ENCODE results near the gene RAB20. TPM values are rescaled to one million over a fixed set of nuclear protein-coding genes. Genes with fewer than 3 reads are reported as not detected.

The RAB20 gene
- total and polyA plus RNA-seq, 10 of the 15 experiments (the other 5 are each of a cell fraction or from before 2014, with no cell fraction given), result 0.48 to 33.1 (median 9.6) TPM

DNA sequence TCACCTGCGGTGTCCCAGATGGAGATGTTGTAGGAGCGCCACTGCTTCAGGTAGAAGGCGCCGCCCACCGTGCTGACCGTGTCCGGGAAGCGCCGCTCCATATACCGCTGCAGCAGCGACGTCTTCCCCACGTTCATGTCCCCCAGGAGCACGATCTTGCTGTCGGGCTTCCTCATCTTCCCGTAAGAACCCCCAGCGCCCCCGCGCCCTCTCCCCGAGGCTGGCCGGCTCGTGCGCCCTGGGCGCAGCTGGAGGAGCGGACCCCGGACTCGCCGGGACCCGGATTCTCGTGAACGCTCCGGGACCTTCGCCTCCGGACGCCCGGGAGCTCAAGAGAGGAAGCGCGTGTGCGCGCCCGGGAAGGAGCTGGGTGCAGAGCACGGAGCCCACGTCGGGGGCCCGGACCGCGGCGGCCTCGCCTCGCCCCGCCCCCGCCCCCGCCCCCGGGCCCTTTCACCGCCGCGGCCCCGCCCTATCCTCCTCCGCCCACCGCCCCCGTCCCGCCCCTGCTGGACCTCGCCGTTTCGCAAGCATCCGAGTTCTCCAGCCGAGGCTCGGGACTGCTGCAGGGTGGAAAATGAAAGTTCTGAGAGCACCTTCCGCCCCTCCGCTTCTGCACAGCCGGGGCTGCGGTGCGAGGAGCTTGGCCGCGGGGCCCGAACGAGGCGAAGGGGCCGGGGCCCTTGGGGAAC, at the start of gene RAB20 (continued):
- TF ChIP-seq, protein P1, sequence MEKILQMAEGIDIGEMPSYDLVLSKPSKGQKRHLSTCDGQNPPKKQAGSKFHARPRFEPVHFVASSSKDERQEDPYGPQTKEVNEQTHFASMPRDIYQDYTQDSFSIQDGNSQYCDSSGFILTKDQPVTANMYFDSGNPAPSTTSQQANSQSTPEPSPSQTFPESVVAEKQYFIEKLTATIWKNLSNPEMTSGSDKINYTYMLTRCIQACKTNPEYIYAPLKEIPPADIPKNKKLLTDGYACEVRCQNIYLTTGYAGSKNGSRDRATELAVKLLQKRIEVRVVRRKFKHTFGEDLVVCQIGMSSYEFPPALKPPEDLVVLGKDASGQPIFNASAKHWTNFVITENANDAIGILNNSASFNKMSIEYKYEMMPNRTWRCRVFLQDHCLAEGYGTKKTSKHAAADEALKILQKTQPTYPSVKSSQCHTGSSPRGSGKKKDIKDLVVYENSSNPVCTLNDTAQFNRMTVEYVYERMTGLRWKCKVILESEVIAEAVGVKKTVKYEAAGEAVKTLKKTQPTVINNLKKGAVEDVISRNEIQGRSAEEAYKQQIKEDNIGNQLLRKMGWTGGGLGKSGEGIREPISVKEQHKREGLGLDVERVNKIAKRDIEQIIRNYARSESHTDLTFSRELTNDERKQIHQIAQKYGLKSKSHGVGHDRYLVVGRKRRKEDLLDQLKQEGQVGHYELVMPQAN (conservative IDR thresholded peaks at IDR 0.05), result peak; percentile 25
- peak; percentile 21; the same call in 1 of the 2 replicates for TF ChIP-seq MXI1 (IDR thresholded peaks at IDR 0.05; ENCODE audit: low read depth, low read length)
- TF ChIP-seq, protein P2, sequence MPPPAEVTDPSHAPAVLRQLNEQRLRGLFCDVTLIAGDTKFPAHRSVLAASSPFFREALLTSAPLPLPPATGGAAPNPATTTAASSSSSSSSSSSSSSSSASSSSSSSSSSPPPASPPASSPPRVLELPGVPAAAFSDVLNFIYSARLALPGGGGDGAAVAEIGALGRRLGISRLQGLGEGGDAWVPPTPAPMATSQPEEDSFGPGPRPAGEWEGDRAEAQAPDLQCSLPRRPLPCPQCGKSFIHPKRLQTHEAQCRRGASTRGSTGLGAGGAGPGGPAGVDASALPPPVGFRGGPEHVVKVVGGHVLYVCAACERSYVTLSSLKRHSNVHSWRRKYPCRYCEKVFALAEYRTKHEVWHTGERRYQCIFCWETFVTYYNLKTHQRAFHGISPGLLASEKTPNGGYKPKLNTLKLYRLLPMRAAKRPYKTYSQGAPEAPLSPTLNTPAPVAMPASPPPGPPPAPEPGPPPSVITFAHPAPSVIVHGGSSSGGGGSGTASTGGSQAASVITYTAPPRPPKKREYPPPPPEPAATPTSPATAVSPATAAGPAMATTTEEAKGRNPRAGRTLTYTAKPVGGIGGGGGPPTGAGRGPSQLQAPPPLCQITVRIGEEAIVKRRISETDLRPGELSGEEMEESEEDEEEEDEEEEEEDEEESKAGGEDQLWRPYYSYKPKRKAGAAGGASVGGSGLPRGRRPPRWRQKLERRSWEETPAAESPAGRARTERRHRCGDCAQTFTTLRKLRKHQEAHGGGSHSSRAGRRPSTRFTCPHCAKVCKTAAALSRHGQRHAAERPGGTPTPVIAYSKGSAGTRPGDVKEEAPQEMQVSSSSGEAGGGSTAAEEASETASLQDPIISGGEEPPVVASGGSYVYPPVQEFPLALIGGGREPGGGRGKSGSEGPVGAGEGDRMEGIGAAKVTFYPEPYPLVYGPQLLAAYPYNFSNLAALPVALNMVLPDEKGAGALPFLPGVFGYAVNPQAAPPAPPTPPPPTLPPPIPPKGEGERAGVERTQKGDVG (CRISPR knock-in tag; IDR thresholded peaks at IDR 0.05), result no peak
- TF ChIP-seq GATAD2B (conservative IDR thresholded peaks at IDR 0.05; ENCODE audit: low read depth), result peak; percentile 6
- no peak for TF ChIP-seq NR2C1 (IDR thresholded peaks at IDR 0.05)
- 0 out of 2 replicates have a peak, but pooled peaks have one; percentile 27 for TF ChIP-seq RCOR1 (conservative IDR thresholded peaks at IDR 0.05; ENCODE audit: low read depth, low read length)
- TF ChIP-seq LARP7 (IDR thresholded peaks at IDR 0.05), result peak; percentile 68; the same call in 1 of the 2 replicates
- no peak for TF ChIP-seq JUNB (IDR thresholded peaks at IDR 0.05)
- TF ChIP-seq POLR2A (IDR thresholded peaks at IDR 0.05; ENCODE audit: low read depth, low read length), result peak; percentile 61
- TF ChIP-seq, protein P3, sequence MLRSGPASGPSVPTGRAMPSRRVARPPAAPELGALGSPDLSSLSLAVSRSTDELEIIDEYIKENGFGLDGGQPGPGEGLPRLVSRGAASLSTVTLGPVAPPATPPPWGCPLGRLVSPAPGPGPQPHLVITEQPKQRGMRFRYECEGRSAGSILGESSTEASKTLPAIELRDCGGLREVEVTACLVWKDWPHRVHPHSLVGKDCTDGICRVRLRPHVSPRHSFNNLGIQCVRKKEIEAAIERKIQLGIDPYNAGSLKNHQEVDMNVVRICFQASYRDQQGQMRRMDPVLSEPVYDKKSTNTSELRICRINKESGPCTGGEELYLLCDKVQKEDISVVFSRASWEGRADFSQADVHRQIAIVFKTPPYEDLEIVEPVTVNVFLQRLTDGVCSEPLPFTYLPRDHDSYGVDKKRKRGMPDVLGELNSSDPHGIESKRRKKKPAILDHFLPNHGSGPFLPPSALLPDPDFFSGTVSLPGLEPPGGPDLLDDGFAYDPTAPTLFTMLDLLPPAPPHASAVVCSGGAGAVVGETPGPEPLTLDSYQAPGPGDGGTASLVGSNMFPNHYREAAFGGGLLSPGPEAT (IDR thresholded peaks at IDR 0.05; ENCODE audit: low read depth), result 0 out of 2 replicates have a peak, but pooled peaks have one; percentile 35
- TF ChIP-seq MYB (IDR thresholded peaks at IDR 0.05; ENCODE audit: borderline replicate concordance, low read depth, low read length), result no peak
- no peak for TF ChIP-seq CREB1 (IDR thresholded peaks at IDR 0.05; ENCODE audit: low read depth)
- TF ChIP-seq, protein P4, sequence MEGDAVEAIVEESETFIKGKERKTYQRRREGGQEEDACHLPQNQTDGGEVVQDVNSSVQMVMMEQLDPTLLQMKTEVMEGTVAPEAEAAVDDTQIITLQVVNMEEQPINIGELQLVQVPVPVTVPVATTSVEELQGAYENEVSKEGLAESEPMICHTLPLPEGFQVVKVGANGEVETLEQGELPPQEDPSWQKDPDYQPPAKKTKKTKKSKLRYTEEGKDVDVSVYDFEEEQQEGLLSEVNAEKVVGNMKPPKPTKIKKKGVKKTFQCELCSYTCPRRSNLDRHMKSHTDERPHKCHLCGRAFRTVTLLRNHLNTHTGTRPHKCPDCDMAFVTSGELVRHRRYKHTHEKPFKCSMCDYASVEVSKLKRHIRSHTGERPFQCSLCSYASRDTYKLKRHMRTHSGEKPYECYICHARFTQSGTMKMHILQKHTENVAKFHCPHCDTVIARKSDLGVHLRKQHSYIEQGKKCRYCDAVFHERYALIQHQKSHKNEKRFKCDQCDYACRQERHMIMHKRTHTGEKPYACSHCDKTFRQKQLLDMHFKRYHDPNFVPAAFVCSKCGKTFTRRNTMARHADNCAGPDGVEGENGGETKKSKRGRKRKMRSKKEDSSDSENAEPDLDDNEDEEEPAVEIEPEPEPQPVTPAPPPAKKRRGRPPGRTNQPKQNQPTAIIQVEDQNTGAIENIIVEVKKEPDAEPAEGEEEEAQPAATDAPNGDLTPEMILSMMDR (IDR thresholded peaks at IDR 0.05 in 2 of 3, conservative IDR thresholded peaks at IDR 0.05 in 1 of 3; ENCODE audit: control insufficient read depth in 2 of 3, extremely low read depth in 1 of 3, insufficient read depth in 1 of 3, low read depth in 3 of 3, low read length in 3 of 3), result no peak
- TF ChIP-seq, protein P5, sequence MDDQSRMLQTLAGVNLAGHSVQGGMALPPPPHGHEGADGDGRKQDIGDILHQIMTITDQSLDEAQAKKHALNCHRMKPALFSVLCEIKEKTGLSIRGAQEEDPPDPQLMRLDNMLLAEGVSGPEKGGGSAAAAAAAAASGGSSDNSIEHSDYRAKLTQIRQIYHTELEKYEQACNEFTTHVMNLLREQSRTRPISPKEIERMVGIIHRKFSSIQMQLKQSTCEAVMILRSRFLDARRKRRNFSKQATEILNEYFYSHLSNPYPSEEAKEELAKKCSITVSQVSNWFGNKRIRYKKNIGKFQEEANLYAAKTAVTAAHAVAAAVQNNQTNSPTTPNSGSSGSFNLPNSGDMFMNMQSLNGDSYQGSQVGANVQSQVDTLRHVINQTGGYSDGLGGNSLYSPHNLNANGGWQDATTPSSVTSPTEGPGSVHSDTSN (IDR thresholded peaks at IDR 0.05; ENCODE audit: insufficient replicate concordance, low read depth, low read length), result no peak
- TF ChIP-seq HDAC6 (IDR thresholded peaks at IDR 0.05; ENCODE audit: unreplicated experiment), result peak; percentile 99
- TF ChIP-seq TARDBP (IDR thresholded peaks at IDR 0.05; ENCODE audit: borderline replicate concordance), result no peak
- TF ChIP-seq TAF1 (IDR thresholded peaks at IDR 0.05; ENCODE audit: borderline replicate concordance, low read depth, low read length), result peak; percentile 51; the same call in 1 of the 2 replicates
- TF ChIP-seq TBL1XR1 (IDR thresholded peaks at IDR 0.05; ENCODE audit: low read depth, low read length), result no peak
- no peak for TF ChIP-seq SMAD1 (IDR thresholded peaks at IDR 0.05; ENCODE audit: low read depth, partially characterized antibody)
- TF ChIP-seq HDAC2 (IDR thresholded peaks at IDR 0.05), result no peak
- peak; percentile 32; the same call in 1 of the 2 replicates for TF ChIP-seq RB1 (IDR thresholded peaks at IDR 0.05; ENCODE audit: borderline replicate concordance)
